ENCODE measurements around the gene DIO2.

Gene DIO2

GRCh38 chr14:80215081-80215480 is 3.8 kb upstream of the DIO2 start:
- no peak for DNase-seq
- H2AFZ ChIP-seq (ENCODE audit: low read length) = no peak overlapping the region
- H3K9me3 ChIP-seq (replicated peaks; ENCODE audit: insufficient read depth, low read length) = no peaks in the 10 kb centered on the region
- no peaks in the 10 kb centered on the region for H3K36me3 ChIP-seq (replicated peaks; ENCODE audit: insufficient read depth, low read length)
- no peaks in the 10 kb centered on the region for H3K27me3 ChIP-seq (replicated peaks; ENCODE audit: insufficient read depth, low read length)
- H3K79me2 ChIP-seq (ENCODE audit: low read length) = no peaks in the 10 kb centered on the region
- TF ChIP-seq EZH2phosphoT487 (IDR thresholded peaks at IDR 0.05; ENCODE audit: low read length) (no peak), EZH2 (optimal IDR thresholded peaks at IDR 0.05; ENCODE audit: low read depth, low read length) (no peak), CTCF (IDR thresholded peaks at IDR 0.05; ENCODE audit: low read length) (no peak)
- H3F3A ChIP-seq (ENCODE audit: insufficient read depth, low read length) = no peaks in the 10 kb centered on the region
- H3K27ac ChIP-seq (ENCODE audit: low read length) = no peak overlapping the region
- no peak overlapping the region for H3K4me2 ChIP-seq (ENCODE audit: low read depth, low read length)
- no peak overlapping the region for H3K4me3 ChIP-seq (ENCODE audit: low read length)
- no peak overlapping the region for H3K9ac ChIP-seq (ENCODE audit: low read length)
- H3K4me1 ChIP-seq (ENCODE audit: low read length) = no peaks in the 10 kb centered on the region
- H4K20me1 ChIP-seq (ENCODE audit: insufficient read depth, low read length) = no peaks in the 10 kb centered on the region
- H3K9me2 ChIP-seq (replicated peaks; ENCODE audit: insufficient read depth, low read length) = no peaks in the 10 kb centered on the region

GRCh38 chr14:80213602-80214001 is 2.3 kb upstream of the DIO2 start:
- Histone ChIP-seq H3K9ac (ENCODE audit: low read length) (no peak overlapping the region), H4K20me1 (ENCODE audit: insufficient read depth, low read length) (no peaks in the 10 kb centered on the region), H3K27me3 (replicated peaks; ENCODE audit: insufficient read depth, low read length) (no peaks in the 10 kb centered on the region), H3K9me3 (replicated peaks; ENCODE audit: insufficient read depth, low read length) (no peaks in the 10 kb centered on the region), H3F3A (ENCODE audit: insufficient read depth, low read length) (no peaks in the 10 kb centered on the region), H3K4me2 (ENCODE audit: low read depth, low read length) (no peak overlapping the region), H3K4me3 (ENCODE audit: low read length) (no peak overlapping the region), H3K27ac (ENCODE audit: low read length) (no peak overlapping the region), H3K4me1 (ENCODE audit: low read length) (no peaks in the 10 kb centered on the region), H2AFZ (ENCODE audit: low read length) (no peak overlapping the region), H3K9me2 (replicated peaks; ENCODE audit: insufficient read depth, low read length) (no peaks in the 10 kb centered on the region), H3K79me2 (ENCODE audit: low read length) (no peaks in the 10 kb centered on the region), H3K36me3 (replicated peaks; ENCODE audit: insufficient read depth, low read length) (no peaks in the 10 kb centered on the region)
- peak; percentile 12 for DNase-seq
- TF ChIP-seq EZH2phosphoT487 (IDR thresholded peaks at IDR 0.05; ENCODE audit: low read length) (no peak), CTCF (IDR thresholded peaks at IDR 0.05; ENCODE audit: low read length) (peak; percentile 34), EZH2 (optimal IDR thresholded peaks at IDR 0.05; ENCODE audit: low read depth, low read length) (no peak)

GRCh38 chr14:80212023-80212397 is 706 bp upstream of the DIO2 start:
- no peaks in the 10 kb centered on the region for H3K4me1 ChIP-seq (ENCODE audit: low read length)
- no peak overlapping the region; the same call in 1 of the 2 replicates for H3K4me3 ChIP-seq (ENCODE audit: low read length)
- no peaks in the 10 kb centered on the region for H3K36me3 ChIP-seq (replicated peaks; ENCODE audit: insufficient read depth, low read length)
- no peaks in the 10 kb centered on the region for H3K9me3 ChIP-seq (replicated peaks; ENCODE audit: insufficient read depth, low read length)
- no peaks in the 10 kb centered on the region for H4K20me1 ChIP-seq (ENCODE audit: insufficient read depth, low read length)
- H3K9ac ChIP-seq (ENCODE audit: low read length) = no peak overlapping the region
- peak overlapping the region; percentile 34; the same call in 1 of the 2 replicates for H3K4me2 ChIP-seq (ENCODE audit: low read depth, low read length)
- no peak for TF ChIP-seq EZH2phosphoT487 (IDR thresholded peaks at IDR 0.05; ENCODE audit: low read length)
- TF ChIP-seq CTCF (IDR thresholded peaks at IDR 0.05; ENCODE audit: low read length) = no peak
- no peak for TF ChIP-seq EZH2 (optimal IDR thresholded peaks at IDR 0.05; ENCODE audit: low read depth, low read length)
- H3F3A ChIP-seq (ENCODE audit: insufficient read depth, low read length) = no peaks in the 10 kb centered on the region
- no peak overlapping the region for H3K27ac ChIP-seq (ENCODE audit: low read length)
- no peak overlapping the region for H2AFZ ChIP-seq (ENCODE audit: low read length)
- H3K9me2 ChIP-seq (replicated peaks; ENCODE audit: insufficient read depth, low read length) = no peaks in the 10 kb centered on the region
- no peaks in the 10 kb centered on the region for H3K27me3 ChIP-seq (replicated peaks; ENCODE audit: insufficient read depth, low read length)
- no peaks in the 10 kb centered on the region for H3K79me2 ChIP-seq (ENCODE audit: low read length)
- DNase-seq = peak; percentile 23
